Left kidney (tissue), 2 donors: ENCODE data around the gene SLC2A1. TPM values are rescaled to one million over a fixed set of nuclear protein-coding genes. Genes with fewer than 3 reads are reported as not detected.

ENCODE experiments used
- DNase-seq: peaks from one replicate; pipeline ENCODE4 v3.0.0-alpha.2; 2013
- polyA plus RNA-seq: library from polyadenylated mRNA; unstranded; fragments of 120-200 nt; gene quantifications from one replicate; pipeline ENCODE4 v1.2.1, GENCODE V29; 2013; ENCODE audit not compliant: insufficient read length

Gene SLC2A1
- polyA plus RNA-seq, 1 donor: 31.7 TPM

DNA sequence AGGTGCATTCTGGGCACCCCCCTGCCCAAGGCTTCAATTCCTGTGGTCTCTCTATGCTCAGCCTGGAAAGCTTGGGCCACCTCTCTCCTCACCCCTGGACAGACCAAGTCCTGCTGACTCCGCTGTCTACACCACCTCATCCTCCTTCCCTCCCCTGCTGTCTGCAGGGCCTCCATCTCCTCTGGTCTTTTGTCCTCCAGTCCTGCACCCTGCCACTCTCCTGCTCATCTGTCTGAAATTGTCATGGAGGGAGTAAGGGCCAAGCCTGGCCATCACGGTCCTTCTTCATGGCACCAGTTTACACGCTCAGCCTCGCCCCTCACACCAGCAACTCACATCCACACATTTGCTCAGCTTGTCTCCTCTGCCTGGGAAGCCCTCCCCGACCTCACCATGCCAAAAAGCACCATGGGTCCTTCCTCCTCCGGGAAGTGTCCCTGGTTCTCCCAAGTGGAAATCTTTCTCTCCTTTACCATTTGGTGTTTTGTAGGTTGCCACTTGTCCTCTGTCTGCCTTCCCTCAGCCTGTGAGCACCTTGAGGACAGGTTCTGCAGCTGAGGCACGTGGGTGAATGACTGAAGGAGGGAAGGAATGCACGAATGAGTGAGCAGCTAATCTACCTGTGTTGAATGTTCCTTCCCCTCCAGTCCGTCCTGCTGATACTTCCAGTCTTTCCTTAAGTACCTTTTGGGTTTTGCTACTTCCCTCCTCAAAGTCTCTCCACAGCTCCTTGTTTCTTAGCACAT, 2.1 kb upstream of the SLC2A1 start:
- DNase-seq: no peak

DNA sequence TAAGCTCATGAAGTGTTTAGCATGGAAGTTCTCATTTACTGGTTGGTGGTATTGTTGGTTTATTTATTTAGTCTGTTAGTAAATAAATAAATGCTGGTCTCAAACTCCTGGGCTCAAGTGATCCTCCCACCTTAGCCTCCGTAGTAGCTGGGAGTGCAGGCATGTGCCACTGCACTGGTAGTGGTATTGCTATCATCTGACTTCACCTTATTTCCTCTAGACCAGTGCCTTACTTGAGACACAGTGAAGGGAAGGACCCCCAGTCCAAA, 1.4 kb upstream of the SLC2A1 start:
- no peak for DNase-seq

DNA sequence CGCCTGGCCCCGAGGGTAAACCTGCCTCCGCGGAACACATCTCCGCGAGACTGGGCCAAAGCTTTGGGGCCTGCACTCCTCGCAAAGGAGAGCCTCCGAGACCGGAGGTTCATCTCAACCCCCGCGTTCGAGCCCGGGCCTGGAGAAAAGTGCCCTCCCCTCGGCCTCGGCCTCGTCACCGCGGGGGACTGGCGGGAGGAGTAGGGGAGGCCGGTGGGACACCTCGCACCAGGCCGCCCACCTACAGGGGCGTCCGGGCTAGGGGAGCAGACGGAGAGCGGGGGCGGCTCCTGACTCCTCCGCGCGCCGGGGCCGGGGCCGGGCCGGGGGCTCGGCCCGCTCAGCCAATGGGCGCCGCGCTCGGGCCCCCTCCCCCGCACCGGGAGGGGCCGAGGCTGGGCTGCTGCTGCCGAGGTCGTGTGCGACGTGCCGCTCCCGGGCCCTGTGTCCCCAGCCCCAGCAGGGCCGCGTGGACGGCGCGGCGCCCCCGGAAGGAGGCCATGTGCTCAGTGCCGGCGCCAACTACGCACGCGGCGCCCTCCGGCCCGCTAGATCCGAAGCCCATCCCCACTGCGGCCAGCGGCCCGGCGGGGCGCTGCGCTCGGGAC, 684 bp downstream of the SLC2A1 start:
- peak; percentile 79 for DNase-seq

DNA sequence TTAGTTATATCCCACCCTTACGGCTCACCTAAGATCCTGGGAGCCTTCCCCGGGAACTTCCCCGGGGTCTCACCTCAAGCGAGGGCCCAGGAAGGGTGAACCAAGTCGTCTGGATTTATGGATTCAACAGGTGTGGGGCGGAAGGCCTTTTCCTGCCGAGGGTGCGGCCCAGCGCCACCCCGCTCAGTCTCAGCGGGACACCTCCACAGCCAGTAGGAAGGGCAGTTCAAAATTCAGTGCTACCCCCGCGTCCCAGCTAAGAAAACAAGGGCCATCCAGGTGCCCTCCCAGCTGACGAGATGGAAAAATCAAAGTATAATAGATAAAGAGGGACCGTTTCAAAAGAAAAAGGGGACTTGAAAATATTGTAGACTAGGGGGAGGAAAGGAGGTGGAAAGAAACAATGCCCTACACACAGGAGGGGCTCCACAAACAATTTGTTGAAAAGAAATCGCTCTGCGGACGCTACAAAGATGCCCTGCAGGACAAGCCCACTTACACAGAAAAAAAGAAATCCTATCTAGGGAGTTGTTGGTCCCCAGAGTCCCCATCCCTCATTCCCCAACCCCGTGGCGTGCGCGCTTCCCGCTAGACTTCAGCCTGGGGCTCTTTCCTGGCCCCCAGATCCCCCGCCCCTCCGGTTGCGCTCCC, 1.3 kb downstream of the SLC2A1 start:
- DNase-seq: no peak

DNA sequence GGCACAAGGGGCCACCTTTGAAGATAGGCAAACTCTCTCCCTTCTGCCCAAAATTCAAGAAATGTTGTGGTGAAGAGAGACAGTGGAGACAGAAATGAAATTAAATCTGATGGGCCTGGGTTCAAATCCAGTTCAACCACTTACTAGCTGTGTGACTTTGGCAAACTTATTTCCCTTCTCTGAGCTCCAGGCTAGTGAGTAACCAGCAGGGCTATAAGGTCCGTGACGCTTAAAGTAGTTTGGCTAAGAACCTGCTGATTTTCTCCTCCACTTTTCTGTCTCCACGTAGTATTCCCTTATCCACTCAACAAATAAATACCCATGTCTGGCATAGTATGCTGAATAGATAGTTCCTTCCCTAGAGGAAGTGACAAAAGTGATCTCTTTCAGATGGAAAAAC, 1.9 kb downstream of the SLC2A1 start:
- no peak for DNase-seq

DNA sequence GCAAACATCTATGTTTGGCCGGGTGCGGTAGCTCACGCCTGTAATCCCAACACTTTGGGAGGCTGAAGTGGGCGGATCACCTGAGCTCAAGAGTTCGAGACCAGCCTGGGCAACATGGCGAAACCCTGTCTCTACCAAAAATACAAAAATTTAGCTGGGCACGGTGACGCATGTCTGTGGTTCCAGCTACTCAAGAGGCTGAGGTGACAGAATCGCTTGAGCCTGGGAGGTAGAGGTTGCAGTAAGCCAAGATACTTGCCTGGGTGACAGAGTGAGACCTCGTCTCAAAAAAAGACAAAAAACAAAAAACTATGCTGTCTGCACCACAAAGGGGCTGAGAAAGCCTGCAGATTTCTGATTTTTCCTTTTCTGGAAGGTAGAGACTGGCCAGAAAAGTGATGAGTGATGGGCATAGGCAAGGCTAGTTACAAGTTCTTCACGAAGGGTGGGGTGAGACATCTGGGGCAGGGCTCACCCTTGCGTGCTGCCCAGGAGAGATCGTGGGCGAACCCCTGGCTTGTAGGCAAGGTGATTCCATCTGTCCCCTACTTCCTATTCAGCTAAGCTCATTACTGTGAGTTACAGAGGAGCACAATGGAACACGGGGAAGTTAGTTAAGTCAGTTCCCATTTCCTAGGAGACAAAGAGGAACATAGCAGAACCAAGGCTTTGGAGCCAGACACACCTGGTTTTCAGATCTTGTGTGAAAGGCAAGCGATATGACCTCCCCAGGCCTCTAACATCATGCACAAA, 3.2 kb downstream of the SLC2A1 start:
- DNase-seq: no peak

DNA sequence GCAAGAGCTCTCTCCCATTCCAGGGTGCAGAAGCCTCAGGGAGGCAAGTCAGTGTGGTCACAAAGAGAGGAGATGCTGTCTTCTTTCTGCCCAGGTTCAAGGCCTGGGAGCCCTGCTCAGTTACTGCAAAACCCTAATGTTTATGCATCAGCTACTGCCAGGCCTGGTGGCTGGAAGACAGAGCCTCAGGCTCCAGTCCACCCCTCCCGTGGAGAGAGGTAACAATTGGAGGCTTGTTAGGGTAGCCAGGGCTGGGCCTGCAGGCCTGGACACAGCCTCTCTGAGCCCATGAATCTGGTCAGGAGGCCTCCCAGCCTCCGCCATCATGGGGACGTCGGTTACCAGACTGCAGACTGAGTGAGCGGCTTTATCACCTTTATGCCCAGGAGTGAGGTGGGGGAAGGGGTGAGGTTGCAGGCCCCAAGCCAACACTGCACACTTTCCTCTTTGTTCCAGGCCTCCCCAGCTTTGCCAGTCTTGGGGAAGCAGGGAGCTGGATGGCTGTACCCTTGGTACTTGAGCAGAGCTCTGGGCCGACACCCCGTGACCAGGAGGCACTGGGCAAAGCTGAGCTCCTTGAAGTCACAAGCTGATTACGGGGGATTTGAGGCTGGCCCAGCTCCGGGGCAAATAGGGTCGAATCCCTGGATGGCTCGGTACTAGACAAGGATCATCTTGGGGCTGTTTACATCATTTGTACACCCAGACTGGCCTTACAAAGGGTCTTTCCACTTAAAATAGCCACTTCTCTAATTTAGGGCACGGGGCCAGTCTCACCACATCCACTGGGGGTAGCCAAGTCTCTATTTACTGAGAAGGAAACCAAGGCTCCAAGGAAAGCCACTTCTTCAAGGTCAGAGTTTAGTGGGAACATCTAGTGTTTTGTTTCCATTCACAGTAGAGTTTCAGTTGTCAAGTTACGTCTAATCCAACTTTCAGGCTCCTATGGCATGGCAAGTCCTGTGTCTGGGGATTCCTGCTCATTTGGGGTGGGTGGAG, 5.2 kb downstream of the SLC2A1 start:
- DNase-seq: no peak

DNA sequence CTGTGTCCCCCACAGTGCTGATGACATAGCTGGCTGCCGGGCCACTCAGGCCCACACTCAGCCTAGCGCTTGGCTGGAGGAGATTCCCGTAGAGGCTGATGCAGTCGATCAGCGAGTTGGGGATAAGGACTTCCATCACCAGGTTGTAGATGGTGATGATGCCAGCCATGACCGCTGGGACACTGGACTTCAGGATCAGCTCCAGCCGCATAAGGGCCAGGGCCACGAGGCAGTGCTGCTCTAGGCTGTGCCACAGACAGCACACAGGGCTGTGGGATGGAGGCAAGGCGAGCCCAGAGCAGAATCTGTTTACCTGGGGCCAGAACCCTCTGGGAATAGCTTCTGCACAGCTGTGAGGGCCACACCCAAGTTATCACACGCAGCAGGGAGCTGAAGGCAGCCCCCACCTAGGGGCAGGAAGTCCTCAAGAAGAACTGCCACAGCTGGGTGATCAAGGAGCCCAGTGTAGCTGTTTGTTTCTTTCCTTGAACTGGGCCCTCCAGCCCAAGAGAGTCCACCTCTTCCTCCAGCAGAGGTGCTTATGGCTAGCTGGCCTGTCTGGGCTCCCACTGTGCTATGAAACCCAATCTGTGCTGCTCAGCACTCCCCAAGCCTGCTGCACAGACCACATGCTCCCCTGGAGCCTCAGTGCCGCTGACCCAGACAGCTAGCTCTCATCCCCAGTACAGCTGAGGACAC, 6.2 kb downstream of the SLC2A1 start:
- DNase-seq: no peak

DNA sequence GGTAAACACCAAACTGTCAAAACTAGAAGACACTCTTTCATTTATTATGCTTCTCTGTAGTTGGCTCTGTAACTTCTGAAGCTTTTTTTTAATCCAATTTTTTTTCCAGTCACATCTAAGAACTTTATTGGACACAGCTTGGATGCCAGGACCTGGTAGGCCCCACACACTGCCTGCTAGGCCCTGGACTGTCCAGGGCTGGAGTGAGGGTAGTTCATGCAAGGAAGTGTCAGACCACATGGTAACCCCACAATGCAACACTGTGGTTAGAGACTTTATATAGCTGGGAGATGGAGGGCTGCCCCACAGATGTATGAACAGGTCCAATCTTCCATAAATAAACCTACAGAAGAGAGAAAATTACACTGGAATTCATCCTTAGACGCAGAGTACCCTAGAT, 7.1 kb downstream of the SLC2A1 start:
- DNase-seq: no peak

DNA sequence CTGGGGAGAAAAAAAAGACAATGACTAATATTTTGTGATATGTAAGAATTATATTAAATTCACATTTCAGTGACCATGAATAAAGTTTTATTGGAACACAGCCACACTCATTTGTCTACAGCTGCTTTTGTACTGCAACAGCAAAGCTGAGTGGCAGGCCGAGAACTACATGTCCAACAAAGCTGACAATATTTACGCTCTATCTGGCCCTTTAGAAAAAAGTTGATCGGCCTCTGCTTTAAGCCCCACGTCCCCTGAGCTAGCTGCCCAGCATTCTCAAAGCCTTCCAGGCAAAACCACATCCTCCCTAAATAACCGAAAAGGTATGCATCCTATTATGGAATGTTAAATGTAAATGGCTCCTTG, 8.6 kb downstream of the SLC2A1 start:
- no peak for DNase-seq

DNA sequence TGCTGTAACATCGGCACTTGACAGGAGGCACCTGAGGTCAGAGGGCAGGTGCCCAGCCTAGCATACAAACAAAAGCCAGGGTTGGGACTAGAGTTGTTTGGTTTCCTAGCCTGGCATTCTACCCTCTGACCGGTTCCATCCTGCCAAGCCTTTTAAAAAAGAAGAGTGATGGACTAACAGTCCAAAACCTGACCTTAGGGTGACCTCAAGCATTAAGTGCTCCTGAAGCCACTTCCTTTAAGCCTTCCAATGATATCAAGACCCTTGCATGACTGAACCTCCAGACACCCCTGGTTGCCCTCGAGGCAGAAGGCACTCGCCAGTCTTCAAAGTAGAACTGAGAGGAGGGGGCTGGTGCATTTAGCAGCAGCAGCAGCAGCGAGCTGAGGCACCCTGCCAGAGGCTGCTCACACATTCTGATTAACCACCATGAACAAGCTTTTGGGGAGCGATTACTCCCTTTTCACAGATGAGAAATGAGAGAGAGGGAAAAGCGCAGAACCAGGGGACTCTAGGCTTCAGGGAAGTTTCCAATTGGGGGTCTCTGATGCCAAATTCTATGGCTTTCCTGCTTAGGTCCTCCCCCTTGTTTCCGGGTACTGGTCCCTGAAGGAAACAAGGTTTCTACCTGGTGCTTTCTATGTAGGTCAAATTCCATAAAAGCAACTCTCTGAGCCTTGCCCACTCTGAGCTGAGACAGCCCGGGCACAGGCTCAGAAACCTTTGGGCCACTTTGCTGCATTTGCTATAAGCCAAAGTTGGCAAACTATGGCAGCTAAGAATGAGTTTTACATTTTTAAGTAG, 9.2 kb downstream of the SLC2A1 start:
- no peak for DNase-seq

DNA sequence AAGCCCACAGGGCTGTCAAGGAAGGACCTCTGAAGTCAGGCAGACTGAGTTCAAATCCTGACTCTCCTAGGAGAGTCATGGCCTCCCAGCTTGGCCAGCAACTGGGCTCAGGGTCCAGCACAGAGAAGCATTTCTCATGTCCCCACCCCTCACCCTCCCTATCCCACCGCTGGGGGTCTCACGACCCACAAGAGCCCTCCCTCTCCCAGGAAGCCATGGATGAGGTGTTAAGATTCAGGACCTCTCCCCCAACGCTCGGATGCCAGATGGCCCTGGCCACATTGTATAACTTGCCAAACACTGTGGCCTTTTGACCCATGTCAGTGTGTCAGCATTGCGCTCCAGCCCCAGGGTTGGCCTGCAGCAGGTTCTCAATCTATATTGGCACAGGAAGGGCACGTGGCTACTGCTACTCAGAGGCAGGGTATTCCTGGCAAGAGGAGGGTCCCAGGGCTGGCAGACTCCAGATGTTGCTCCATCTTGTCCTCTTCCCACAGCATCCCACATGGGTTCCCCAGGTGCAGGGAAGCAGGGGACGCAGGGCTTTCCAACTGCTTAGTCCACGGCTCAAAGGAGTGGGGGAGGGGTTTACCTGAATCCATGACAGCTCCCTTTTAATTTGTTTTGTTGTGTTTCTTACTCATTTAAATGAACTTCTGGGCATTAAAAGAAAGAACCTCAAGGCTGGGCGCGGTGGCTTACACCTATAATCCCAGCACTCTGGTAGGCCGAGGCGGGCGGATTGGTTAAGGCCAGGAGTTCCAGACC, 10.5 kb downstream of the SLC2A1 start:
- DNase-seq: no peak

DNA sequence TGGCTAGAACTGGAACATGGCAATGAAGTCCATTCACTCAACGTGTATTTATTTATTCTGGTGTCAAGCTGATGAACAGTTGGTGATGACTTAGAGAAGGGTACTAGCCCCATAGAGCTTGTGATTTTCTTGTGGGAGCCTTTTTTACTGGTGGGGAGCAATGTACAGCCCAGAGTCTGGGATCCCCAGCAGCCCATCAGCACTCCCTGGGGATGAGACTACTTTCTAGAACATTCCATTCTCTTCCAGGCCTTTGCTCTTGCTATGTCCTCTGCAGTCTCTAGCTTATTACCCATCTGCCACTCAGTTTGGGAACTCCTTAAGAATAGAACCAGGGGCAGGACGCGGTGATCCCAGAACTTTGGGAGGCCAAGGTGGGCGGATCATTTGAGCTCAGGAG, 11.6 kb downstream of the SLC2A1 start:
- DNase-seq: no peak

DNA sequence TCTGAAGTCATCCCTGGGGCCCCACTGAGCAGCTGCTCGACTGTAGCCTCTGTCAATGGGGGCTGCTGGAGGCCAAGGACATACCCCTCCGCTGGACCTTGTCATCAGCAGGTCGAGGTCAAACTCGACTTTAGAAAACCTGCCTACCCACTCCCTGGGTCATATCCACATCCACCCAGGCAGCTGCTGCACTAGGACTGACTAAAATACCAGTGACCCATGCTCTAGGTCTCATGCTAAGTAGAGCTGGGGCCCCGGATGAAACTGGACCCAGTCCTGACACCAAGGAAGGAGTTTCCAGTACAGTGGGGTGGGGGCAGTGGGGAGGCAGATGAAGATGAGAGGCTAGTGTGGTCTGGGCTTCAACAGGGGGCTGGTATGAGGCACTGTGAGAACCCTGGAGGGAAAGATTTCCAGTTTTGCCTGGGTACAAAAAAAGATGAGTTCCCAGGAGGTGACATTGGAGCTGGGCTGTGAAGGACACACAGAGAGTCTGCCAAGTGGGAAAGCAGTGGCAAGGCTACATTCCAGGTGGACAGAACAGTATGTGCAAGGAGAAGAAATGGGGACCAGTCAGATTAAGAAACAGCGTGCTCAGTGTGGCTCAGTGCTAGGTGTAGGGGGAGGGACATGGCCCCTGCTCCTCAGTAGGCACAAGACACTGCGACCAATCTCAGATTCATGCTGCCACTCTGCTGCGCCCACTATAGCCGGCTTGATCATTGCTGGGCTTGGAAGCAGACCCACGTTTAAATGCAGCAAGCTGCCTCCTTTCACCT, 12.4 kb downstream of the SLC2A1 start:
- DNase-seq: no peak

DNA sequence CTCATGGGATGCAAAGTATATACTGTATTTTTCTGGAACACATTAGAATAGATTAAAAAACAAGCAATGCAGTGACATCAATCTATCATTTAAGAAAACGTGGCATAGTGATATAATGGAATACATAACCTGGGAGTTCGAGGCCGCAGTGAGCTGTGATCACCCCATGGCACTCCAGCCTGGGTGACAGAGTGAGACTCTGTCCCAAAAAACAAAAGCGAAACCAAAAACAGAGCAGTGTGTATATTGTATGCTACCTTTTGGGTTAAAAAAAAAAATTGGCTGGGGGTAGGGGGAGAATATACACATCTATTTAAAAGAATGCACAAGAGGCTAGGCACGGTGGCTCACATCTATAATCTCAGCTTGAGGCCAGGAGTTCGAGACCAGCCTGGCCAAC, 13.5 kb downstream of the SLC2A1 start:
- DNase-seq: no peak

DNA sequence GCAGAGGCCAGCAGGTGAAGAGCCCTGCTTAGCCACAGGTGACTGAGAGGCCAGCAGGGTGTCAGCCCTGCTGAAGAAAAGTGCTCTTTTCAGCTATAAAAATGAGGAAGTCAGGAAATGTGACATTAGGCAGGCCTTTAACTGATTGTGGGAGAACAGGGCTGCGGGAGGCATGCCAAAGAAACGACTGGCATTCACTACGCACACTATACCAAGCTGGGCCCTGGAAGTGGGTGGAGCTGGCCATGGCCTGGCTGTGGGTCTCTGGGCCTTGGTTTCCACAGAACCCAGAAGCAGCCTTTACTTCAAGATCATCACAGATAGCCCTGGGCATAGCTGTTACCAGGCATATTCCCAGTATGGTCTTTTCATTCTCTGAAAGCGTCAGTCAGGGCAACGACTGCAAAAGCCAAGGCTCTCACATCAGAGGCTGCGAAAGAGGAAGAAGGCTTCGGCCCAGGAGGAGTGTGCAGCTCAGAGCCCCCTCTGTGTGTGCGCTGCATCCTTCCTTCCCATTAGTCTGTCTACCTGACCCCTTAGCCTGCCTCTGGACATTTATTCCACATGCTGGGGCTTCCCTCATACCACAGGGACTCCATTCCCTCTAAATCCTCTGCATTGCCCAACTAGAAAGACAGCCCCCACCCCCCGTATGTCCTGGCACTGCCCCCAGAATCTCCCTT, 14.3 kb downstream of the SLC2A1 start:
- no peak for DNase-seq

DNA sequence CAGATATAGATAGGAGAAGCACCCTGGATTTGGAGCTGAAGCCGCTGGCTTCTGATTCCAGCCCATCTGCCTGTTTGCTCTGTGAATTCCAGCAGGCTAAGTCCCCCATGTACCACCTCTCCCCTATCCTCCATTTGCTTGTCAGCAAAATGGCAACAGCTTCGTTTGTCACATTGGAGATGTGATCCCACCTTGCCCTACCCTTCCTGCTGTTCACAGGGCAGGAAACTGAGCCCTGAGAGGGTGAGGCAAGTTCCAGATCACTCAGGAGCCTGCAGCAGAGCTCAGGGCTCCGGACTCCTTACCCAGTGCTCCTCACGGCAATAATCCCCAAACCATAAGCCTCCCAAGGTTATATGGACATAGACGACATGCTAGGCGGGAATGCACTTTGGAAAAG, 14.9 kb downstream of the SLC2A1 start:
- no peak for DNase-seq

DNA sequence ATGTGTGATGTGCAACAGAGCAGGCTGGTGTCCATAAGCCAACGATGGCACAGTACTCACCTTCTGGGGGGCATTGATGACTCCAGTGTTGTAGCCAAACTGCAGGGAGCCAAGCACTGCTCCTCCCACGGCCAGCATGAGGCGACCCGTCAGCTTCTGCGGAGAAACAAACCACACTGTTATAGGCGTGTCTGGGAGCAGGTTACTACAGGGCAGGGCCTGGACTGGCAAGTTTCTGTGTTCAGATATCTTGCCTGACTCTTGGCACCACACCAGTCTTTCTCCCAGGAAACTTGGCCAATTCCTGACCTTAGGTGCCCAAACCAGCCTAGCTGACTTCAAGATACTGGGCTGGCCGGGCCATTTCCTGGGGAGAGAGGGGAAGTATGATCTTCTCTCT, 15.5 kb downstream of the SLC2A1 start:
- no peak for DNase-seq
